Fibroblast of skin of right quadriceps (primary cell): ENCODE data around the gene ZMIZ2.
"Not testable (repeated sequence)": the region's sequence is repeated elsewhere in the genome, so short reads cannot be mapped to it uniquely, and the experiment has no call there.

Experiments used
- DNase-seq: peaks from one replicate; pipeline ENCODE4 v3.0.0-alpha.2; 2013

The ZMIZ2 gene

GRCh38 chr7:44776211-44776610, 27.6 kb downstream of the ZMIZ2 start:
- no peak for DNase-seq

- no peak for DNase-seq
Observed at GRCh38 chr7:44782460-44782859, 33.8 kb downstream of the ZMIZ2 start.

- DNase-seq = no peak
Observed at GRCh38 chr7:44783407-44783806, 34.8 kb downstream of the ZMIZ2 start.

- no peak for DNase-seq
Observed at GRCh38 chr7:44784364-44784763, 35.7 kb downstream of the ZMIZ2 start.

DNA sequence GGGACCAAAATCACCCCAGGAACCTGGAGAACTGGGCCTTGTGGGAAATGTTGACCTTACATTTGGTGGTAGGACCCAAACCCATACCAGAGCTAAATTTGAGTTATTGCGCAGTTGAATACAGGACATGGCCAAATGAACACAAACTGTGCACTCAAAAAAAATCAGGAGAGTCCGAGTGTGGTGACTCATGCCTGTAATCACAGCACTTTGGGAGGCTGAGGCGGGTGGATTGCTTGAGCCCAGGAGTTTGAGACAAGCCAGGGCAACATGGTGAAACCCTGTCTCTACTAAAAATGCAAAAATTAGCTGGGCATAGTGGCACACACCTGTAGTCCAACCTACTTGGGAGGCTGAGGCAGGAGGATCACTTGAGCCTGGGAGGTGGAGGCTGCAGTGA, 36.6 kb downstream of the ZMIZ2 start:
- DNase-seq = not testable (repeated sequence)

DNA sequence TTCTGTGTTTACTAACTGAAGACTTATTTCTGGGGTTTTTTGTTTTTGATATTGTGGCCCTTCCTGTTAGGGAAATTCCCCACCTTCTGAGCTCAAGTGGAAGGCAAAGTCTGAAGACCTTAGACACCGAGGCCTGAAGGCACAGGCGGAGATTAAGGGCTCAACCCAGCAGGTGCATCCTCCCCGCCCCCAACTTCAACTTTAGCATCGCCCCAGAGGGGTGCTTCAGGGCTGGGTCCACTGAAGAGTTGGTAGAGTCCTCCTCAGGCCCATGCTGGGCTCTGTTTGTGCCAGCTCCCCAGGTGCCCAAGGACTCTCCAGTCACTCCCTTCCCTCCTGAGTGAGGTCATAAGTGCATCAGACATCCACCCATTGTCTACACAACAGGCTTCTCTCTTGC, 38.4 kb downstream of the ZMIZ2 start:
- no peak for DNase-seq

- no peak for DNase-seq
Observed at GRCh38 chr7:44787762-44788161, 39.1 kb downstream of the ZMIZ2 start.

DNA sequence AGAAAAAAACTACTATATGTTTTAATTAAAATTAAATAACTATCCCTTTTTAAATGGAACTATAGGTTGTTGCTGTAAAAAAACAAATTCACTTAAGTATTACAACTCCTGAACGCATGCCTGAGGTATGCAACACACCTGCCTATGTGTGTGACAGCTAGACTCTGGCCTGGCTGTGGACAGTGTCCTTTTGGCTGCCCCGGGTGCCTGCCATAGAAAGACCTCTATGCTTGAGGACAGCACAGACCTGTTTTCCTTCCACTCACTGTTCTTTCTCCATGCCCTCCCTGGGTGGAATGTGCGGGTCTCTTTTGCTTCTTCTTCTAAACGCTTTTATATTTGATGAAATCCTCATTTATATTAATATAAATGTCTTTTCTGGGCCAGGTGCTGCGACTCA, 41.3 kb downstream of the ZMIZ2 start:
- DNase-seq = no peak

- DNase-seq = peak; percentile 63
Observed at GRCh38 chr7:44791278-44792219, 42.9 kb downstream of the ZMIZ2 start.

DNA sequence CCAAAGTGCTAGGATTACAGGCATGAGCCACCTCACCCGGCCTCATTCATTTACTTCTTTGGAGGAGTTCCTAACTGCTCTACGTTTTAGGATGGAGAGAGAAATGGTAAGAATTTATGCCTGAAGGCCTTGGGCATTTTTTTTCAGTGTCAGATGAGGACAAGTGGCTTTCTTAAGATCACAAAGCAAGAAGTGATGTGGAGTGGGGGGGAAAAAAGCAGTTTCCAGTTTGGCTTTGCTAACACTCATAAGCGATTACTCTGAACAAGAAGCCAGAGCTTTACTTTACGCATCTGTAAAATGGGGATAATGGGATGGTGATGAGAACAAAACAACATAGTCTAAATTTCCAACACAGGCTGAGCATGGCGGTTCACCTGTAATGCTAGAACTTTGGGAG, 45.3 kb downstream of the ZMIZ2 start:
- peak; percentile 31 for DNase-seq

DNA sequence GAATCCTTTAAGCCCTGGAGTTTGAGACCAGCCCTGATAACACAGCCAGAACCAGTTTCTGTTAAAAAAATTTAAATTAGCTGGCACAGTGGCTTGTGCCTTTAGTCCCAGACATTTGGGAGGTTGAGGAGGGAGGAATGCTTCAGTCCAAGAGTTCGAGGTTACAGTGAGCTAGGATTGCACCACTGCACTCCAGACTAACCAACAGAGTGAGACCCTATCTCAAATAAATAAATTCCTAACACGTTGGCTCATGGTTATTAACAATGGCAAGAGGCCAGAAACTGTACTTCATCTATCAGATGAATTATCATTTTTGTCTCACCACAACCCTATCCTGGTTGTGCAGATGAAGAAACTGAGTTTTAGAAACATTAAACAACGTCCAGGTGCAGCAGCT, 45.7 kb downstream of the ZMIZ2 start:
- DNase-seq = peak; percentile 56

DNA sequence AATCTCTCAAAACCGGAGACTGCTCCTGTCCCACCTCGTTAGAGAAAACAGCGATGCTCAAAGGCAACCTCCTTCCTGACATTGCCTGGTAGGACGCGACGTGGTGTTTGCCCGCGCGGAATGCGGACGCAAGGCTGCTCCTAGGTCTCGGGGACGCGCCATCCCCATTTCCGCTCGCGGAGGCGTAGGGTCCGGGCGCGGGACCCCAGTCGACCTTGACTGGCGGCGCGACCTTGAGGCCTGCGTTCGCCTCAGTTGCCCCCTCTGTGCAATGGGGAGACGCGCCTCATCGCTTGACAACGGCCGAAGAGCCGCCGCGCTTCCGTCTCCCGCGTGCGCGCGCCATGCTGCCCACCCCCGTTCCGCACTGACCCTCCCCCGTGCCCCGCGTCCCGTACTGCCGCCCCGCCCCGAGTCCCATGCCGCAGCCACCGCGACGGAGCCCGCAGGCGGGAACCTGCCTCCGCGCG, 47.4 kb downstream of the ZMIZ2 start:
- no peak for DNase-seq

DNA sequence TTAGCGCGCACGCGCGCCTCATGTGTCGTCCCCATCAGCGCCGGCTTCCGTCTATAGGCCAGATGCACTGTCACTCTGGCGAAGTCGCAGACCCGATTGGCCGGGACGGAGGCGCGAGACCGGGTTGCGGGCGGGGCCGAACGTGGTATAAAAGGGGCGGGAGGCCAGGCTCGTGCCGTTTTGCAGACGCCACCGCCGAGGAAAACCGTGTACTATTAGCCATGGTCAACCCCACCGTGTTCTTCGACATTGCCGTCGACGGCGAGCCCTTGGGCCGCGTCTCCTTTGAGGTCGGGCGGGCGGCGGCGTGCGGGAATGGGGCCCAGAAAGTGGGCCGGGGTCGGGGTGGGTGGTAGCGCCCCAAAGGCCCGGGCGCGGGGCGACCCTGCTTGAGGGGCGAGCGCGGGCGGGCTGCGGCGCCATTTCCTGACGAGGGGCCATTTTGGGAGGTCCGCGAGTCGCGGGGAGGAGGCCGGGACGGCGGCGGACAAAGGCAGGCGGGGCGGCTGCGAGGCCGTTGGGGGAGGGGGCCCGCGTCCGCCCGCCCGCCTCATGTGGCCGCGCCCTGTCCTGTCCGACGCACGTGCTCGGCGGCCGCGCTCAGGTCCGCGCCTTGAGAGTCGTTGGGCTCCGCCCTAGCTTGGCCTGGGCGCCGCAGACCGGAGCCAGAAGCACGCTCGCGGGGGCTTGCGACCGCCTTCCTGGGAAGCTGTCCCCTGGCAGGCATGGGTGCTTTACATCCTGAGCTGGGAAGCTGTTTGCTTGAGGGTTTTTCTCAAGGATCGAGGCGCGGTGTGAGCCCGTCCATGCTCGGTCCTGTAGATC, 48.1 kb downstream of the ZMIZ2 start, which contains the start of gene PPIA:
PPIA (plus strand) TSS at position 178 of the 825 bp plus-strand sequence; CDS start at position 222, 44 bp downstream.
- DNase-seq = peak; percentile 99

DNA sequence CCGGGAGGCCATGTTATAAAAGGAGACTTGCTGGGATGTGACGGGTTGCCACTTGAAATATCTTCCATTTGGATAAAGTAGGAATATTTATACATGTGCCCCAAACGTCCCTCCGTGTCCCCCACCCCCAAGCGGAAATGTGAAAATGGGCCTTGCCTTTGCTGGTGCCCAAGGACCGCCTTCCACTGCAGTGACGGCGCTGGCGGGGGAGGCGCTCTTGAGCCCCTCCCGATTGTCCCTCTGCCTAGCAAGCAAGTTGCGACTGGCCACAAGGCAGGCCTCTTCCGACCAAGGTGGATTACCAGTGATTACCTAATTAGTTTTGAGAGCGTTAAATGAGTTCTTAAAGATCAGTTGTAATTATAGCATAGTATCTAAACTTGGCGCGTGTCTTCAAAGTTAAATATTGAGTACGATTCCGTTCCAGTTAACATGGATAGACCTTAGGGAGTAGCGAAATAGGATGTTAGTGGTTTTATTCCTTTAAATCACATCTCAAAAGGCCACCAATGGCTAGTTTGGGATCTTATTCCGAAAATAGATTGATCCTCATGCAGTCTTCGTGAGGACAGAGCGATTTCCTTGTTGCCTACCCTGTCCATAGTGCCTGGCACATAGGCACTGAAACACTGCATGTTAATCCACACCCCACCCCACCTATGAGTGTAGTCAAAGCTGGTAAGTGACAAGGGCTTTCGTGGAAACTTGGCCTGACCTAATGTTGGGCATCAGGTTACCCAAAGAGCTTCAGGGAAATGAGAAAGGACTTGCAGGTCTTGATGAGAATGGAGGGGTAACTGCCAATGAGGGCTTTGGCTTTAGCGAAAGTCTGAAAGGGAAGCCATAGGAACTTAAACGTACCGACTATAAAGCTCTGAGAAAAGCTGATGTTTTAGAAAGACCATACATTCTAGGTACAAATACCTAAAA, 48.9 kb downstream of the ZMIZ2 start:
- DNase-seq = peak; percentile 87

- DNase-seq = peak; percentile 30
Observed at GRCh38 chr7:44798649-44799305, 50.1 kb downstream of the ZMIZ2 start.

DNA sequence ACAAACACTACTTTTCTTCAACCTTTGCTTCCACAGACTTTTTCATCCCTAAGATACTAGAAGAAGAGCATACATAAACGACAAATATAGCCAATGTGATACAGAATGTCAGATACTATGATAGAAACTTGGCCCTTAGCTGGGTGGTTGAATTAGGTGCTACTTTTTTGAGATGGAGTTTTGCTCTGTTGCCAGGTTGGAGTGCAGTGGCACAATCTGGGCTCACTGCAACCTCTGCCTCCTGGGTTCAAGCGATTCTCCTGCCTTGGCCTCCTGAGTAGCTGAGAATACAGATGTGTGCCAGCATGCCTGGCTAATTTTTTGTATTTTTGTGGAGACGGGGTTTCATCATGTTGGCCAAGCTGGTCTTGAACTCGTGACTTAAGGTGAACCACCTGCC, 51.3 kb downstream of the ZMIZ2 start:
- no peak for DNase-seq

GRCh38 chr7:44801890-44802289, 53.2 kb downstream of the ZMIZ2 start:
- peak; percentile 53 for DNase-seq

DNA sequence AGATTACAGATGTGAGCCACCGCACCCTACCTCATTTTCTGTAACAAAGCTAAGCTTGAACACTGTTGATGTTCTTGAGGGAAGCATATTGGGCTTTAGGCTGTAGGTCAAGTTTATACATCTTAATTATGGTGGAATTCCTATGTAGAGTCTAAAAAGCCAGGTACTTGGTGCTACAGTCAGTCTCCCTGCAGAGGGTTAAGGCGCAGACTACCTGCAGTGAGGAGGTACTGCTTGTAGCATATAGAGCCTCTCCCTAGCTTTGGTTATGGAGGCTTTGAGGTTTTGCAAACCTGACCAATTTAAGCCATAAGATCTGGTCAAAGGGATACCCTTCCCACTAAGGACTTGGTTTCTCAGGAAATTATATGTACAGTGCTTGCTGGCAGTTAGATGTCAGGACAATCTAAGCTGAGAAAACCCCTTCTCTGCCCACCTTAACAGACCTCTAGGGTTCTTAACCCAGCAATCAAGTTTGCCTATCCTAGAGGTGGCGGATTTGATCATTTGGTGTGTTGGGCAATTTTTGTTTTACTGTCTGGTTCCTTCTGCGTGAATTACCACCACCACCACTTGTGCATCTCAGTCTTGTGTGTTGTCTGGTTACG, 53.9 kb downstream of the ZMIZ2 start:
- no peak for DNase-seq

DNA sequence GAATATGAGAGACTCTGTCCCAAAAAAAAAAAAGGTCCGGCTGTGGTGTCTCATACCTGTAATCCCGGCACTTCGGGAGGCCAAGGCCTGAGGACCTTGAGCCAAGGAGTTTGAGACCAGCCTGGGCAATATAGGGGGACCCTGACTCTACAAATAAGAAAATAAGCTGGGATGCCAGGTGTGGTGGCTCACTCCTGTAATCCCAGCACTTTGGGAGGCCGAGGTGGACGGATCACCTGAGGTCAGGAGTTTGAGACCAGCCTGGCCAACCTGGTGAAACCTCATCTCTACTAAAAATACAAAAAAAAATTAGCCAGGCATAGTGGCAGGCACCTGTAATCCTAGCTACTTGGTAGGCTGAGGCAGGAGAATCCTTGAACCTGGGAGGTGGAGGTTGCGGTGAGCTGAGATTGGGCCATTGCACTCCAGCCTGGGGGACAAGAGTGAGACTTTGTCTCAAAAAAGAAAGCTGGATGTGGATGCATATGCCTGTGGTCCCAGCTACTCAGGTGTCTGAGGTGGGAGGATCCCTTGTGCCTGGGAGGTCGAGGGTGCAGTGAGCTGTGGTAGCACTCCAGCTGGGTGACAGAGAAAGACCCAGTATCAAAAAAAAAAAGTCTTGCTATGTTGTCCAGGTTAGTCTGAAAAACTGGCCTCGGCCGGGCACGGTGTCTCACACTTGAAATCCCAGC, 55.3 kb downstream of the ZMIZ2 start:
- not testable (repeated sequence) for DNase-seq

DNA sequence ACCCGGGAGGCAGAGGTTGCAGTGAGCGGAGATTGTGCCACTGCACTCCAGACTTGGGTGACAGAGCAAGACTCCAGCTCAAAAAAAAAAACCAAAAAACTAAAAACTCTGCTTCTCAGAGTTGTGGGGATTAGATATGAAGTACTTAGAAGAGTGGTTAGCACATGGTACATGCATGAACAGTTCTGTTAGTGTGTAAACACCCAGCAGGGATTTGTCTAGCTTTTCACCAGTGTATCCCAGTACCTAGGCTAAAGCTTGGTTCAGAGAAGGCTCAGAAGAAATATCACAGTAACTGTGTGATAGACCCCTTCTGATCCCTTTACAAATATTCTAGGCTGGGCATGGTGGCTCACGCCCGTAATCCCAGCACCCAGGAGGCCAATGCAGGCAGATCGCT, 57.3 kb downstream of the ZMIZ2 start:
- DNase-seq = no peak

DNA sequence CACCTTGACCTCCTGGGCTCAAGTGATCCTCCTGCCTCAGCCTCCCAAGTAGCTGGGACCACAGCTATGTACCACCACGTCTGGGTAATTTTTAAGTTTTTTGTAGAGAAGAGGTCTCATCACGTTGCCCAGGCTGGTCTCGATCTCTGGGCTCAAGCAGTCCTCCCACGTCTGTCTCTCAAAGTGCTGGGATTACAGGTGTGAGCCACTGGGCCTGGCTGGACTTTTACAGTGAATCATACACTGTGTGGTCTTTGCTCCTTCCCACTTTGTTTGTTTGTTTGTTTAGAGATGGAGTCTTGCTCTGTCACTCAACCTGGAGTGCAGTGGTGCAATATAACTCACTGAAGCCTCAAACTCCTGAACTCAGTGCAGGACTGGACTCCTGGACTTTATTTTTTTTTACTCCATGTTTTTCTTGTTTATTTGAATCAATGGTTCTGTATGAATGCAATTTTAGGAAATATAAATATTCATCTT, 60.3 kb downstream of the ZMIZ2 start:
- no peak for DNase-seq
